ENCODE results near the gene PCGF2. TPM values are rescaled to one million over a fixed set of nuclear protein-coding genes. Genes with fewer than 3 reads are reported as not detected.

The PCGF2 gene
- total and polyA plus RNA-seq, 9 of the 15 experiments (the other 6 are each of a cell fraction or from before 2014, with no cell fraction given): 1.3 to 33.4 (median 7.0) TPM

DNA sequence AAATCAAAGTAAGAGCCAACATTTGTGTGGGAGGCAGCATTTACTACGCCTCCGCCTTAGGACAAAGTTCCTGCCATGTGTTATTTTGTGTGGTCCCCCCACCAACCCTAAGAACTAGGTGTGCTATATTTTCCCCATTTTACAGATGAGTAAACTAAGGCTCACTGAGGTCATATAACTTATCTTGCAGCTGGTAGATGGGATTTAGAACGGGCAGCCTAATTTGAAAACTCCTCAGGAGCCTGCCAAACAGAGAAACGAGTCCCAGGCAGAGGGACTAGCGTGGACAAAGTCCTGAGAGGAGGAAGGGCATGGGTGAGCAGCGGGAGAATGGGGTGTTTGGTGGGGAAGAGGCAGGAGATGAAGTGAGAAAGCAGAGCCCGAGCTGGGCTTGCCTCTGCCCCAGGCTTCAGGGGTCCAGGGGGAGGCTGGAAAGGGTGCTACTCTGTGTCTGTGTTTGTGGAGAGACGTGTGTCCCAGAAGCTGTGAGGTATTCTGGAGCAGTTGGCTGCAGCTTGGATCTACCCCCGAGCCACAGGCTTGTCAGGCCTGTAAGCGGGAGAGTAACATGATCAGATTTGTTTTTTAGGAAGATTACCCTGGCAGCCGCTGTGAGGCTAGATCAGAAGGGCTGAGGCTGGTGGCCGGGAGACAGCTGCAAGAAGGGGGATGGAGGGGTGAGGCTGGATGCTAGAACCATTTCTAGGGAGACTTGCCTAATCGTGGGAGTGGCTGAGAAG lies 38.1 kb downstream of the PCGF2 start:
- Histone ChIP-seq H3K4me3 (no peak overlapping the region), H3K27me3 (ENCODE audit: control insufficient read depth in 2 of 2, insufficient read depth in 2 of 2, low read length in 2 of 2) (no peaks in the 10 kb centered on the region), H3K9me3 (replicated peaks; ENCODE audit: control insufficient read depth, insufficient read depth, low read depth, low read length) (no peaks in the 10 kb centered on the region), H2AFZ (ENCODE audit: low read depth, low read length) (no peak overlapping the region), H3K27ac (ENCODE audit: extremely low read depth, low read depth, low read length) (no peak overlapping the region), H3K36me3 (ENCODE audit: control insufficient read depth, insufficient read depth, low read length) (peaks cover 70% of the 10 kb centered on the region; the same call in 2 of the 3 replicates), H3K4me1 (replicated peaks in 1 of 2; ENCODE audit: control insufficient read depth in 2 of 2, insufficient read depth in 2 of 2, low read length in 2 of 2) (peaks cover 35 to 58% of the 10 kb centered on the region in 2 experiments), H3K9me1 (ENCODE audit: control insufficient read depth, insufficient read depth, low read length) (peaks cover 4% of the 10 kb centered on the region), H3K9ac (ENCODE audit: insufficient read depth in 1 of 2, low read depth in 2 of 2, low read length in 2 of 2) (peak overlapping the region in 1 of 2 experiments; percentile 75; a peak in 2 of 4 replicates), H3K4me2 (ENCODE audit: insufficient read depth, low read length) (no peak overlapping the region), H4K20me1 (replicated peaks; ENCODE audit: control insufficient read depth, insufficient read depth, low read length) (peaks cover 8% of the 10 kb centered on the region; the same call in 1 of the 2 replicates), H3K79me2 (ENCODE audit: control insufficient read depth, insufficient read depth, low read length) (peaks cover 27% of the 10 kb centered on the region)
- intact Hi-C loops (cut with micrococcal nuclease) (no loop called here), in situ Hi-C loops (cut with MboI) (no loop called here)
- CTCF ChIA-PET (ENCODE audit: low intra/inter-chr PET ratio): interaction anchor here (0.5 kb wide), 1 partner anchor 113 kb away, joined by 4 read pairs; no protein-coding TSS in a partner anchor
- 60% methylated on average over 13 of the region's 13 CpGs for WGBS (ENCODE audit: insufficient coverage, low coverage, missing lambda C conversion rate)
- TF ChIP-seq ADNP (tag; IDR thresholded peaks at IDR 0.05) (0 out of 2 replicates have a peak, but pooled peaks have one; percentile 51), BCOR (IDR thresholded peaks at IDR 0.05) (peak; percentile 88), EHMT2 (IDR thresholded peaks at IDR 0.05) (no peak), KDM1A (IDR thresholded peaks at IDR 0.05) (peak; percentile 68 to 73), ESRRA (IDR thresholded peaks at IDR 0.05; ENCODE audit: borderline replicate concordance, low read depth) (peak; percentile 86), EGR1 (conservative IDR thresholded peaks at IDR 0.05) (0 out of 2 replicates have a peak, but pooled peaks have one; percentile 13), RBM25 (IDR thresholded peaks at IDR 0.05; ENCODE audit: low read depth, low read length, severe bottlenecking) (peak; percentile 89), HDAC1 (IDR thresholded peaks at IDR 0.05) (0 out of 4 replicates have a peak, but pooled peaks of 1 of the 2 experiments have one; percentile 21)
- TF ChIP-seq, protein P1, sequence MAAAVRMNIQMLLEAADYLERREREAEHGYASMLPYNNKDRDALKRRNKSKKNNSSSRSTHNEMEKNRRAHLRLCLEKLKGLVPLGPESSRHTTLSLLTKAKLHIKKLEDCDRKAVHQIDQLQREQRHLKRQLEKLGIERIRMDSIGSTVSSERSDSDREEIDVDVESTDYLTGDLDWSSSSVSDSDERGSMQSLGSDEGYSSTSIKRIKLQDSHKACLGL (CRISPR knock-in tag; IDR thresholded peaks at IDR 0.05; ENCODE audit: borderline replicate concordance, poor library complexity, severe bottlenecking): no peak
- POLR2A ChIA-PET: interaction anchor here (0.6 to 3.5 kb wide), 9 partner anchors 7 to 319 kb away, joined by 3 to 30 read pairs (median 4); no protein-coding TSS in a partner anchor
- FAIRE-seq (no peak), ATAC-seq (no peak), DNase-seq (ENCODE audit: extremely low read depth in 1 of 4, low spot score in 3 of 4) (no peak)
- no TSS peak for BruUV-seq (replicated peaks)

All from K562 (cell line).